ENCODE data around the gene FGF11. TPM values are rescaled to one million over a fixed set of nuclear protein-coding genes. Genes with fewer than 3 reads are reported as not detected.

Gene FGF11
- polyA plus RNA-seq, 3 donors from 2014 or later: not detected

GRCh38 chr17:7413346-7413985 is 25.8 kb upstream of the FGF11 start:
- Mint-ChIP-seq H3K4me3 (no peak overlapping the region), H3K9me3 (peaks cover 0 to 2% (median 0%) of the 10 kb centered on the region in 6 donors), H3K36me3 (no peaks in the 10 kb centered on the region), H3K4me1 (no peaks in the 10 kb centered on the region), H3K27ac (no peak overlapping the region), H3K27me3 (ENCODE audit: low read depth in 3 of 3) (peaks cover 0 to 7% (median 5%) of the 10 kb centered on the region in 3 donors)
- DNase-seq: no peak

DNA sequence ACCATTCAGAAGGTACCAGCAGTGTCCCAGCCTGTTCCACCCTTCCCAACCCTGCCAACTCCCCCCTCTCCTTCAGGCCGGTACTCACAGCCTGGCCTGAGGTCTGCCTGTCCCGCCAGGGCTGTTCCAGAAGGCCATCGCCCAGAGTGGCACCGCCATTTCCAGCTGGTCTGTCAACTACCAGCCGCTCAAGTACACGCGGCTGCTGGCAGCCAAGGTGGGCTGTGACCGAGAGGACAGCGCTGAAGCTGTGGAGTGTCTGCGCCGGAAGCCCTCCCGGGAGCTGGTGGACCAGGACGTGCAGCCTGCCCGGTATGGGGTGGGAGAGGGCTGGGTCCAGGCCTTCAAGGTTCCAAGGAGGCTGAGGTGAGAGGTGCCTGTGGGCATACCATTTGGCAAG is 24.5 kb upstream of the FGF11 start:
- no peaks in the 10 kb centered on the region for H3K4me1 Mint-ChIP-seq
- H3K27me3 Mint-ChIP-seq (ENCODE audit: low read depth in 3 of 3): peaks cover 0 to 9% (median 5%) of the 10 kb centered on the region in 3 donors
- no peaks in the 10 kb centered on the region for H3K36me3 Mint-ChIP-seq
- no peak for DNase-seq
- H3K9me3 Mint-ChIP-seq: peaks cover 0 to under 1% (median 0%) of the 10 kb centered on the region in 6 donors
- H3K27ac Mint-ChIP-seq: no peak overlapping the region
- H3K4me3 Mint-ChIP-seq: no peak overlapping the region

DNA sequence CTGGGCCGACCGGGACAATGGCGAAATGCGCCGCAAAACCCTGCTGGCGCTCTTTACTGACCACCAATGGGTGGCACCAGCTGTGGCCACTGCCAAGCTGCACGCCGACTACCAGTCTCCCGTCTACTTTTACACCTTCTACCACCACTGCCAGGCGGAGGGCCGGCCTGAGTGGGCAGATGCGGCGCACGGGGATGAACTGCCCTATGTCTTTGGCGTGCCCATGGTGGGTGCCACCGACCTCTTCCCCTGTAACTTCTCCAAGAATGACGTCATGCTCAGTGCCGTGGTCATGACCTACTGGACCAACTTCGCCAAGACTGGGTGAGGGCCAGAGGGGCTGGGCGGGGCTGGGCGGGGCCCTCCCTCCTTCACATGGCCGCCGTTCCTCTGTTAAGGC is 23.5 kb upstream of the FGF11 start:
- H3K27me3 Mint-ChIP-seq (ENCODE audit: low read depth in 3 of 3): peaks cover 0 to 5% (median 5%) of the 10 kb centered on the region in 3 donors
- DNase-seq: no peak
- no peak overlapping the region for H3K4me3 Mint-ChIP-seq
- H3K4me1 Mint-ChIP-seq: no peaks in the 10 kb centered on the region
- no peak overlapping the region for H3K27ac Mint-ChIP-seq
- H3K9me3 Mint-ChIP-seq: no peaks in the 10 kb centered on the region
- no peaks in the 10 kb centered on the region for H3K36me3 Mint-ChIP-seq

- Mint-ChIP-seq H3K4me3 (no peak overlapping the region), H3K27me3 (ENCODE audit: low read depth in 3 of 3) (peaks cover 0 to 5% (median 5%) of the 10 kb centered on the region in 3 donors), H3K27ac (no peak overlapping the region), H3K4me1 (no peaks in the 10 kb centered on the region), H3K36me3 (no peaks in the 10 kb centered on the region), H3K9me3 (no peaks in the 10 kb centered on the region)
- no peak for DNase-seq
These were observed 23.0 kb upstream of the FGF11 start for GRCh38 chr17:7416323-7416722.

DNA sequence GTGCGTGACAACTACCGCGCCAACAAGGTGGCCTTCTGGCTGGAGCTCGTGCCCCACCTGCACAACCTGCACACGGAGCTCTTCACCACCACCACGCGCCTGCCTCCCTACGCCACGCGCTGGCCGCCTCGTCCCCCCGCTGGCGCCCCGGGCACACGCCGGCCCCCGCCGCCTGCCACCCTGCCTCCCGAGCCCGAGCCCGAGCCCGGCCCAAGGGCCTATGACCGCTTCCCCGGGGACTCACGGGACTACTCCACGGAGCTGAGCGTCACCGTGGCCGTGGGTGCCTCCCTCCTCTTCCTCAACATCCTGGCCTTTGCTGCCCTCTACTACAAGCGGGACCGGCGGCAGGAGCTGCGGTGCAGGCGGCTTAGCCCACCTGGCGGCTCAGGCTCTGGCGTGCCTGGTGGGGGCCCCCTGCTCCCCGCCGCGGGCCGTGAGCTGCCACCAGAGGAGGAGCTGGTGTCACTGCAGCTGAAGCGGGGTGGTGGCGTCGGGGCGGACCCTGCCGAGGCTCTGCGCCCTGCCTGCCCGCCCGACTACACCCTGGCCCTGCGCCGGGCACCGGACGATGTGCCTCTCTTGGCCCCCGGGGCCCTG is 22.2 kb upstream of the FGF11 start:
- no peak overlapping the region for H3K4me3 Mint-ChIP-seq
- H3K9me3 Mint-ChIP-seq: no peaks in the 10 kb centered on the region
- H3K27ac Mint-ChIP-seq: no peak overlapping the region
- peaks cover 0 to 5% (median 3%) of the 10 kb centered on the region in 3 donors for H3K27me3 Mint-ChIP-seq (ENCODE audit: low read depth in 3 of 3)
- DNase-seq: no peak
- no peaks in the 10 kb centered on the region for H3K4me1 Mint-ChIP-seq
- H3K36me3 Mint-ChIP-seq: no peaks in the 10 kb centered on the region

DNA sequence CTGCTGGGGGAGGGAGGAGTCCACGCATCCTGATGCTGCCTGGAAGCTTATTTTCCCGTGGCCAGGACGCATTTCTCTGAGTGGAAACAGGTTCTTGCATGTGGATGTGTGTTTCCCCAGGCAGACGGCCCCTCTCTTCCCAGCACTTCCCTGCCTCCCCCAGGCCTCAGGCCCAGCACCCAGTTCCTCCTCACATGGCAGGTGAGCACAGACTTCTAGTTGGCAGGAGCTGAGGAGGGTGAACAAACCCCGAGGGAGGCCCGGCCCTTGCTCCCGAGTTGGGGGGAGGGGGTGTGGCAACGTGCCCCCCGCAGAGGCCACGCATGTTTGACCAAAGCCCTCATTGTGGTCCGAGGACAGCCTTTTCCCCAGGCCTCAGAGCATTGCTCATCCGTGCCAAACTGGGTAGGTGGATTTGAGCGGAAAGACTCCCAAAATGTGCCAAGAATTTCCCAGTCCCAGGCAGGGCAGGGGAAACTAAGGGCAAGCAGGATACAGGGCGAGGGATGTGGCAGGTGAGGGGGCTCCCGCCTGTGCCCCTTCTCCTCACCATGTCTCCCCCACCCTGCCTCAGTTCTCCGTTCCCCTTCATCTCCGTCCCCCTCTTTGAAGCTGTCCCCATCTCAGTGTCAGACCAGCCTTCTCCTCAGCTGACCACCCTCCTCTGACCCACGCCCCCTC is 20.7 kb upstream of the FGF11 start:
- Mint-ChIP-seq H3K27ac (no peak overlapping the region), H3K4me1 (no peaks in the 10 kb centered on the region)

GRCh38 chr17:7419819-7420610 is 19.3 kb upstream of the FGF11 start, which contains the start of gene SPEM1:
Gene SPEM1, plus strand, starts transcription at chr17:7420324. Its CDS starts 61 bp downstream, at chr17:7420385.
- no peaks in the 10 kb centered on the region for H3K9me3 Mint-ChIP-seq
- peaks cover 0 to 5% (median 2%) of the 10 kb centered on the region in 3 donors for H3K27me3 Mint-ChIP-seq (ENCODE audit: low read depth in 3 of 3)
- DNase-seq: no peak
- no peaks in the 10 kb centered on the region for H3K36me3 Mint-ChIP-seq
- H3K4me1 Mint-ChIP-seq: no peaks in the 10 kb centered on the region
- no peak within 1 kb of the TSS for H3K27ac Mint-ChIP-seq
- no peak within 1 kb of the TSS for H3K4me3 Mint-ChIP-seq

More for the DNA sequence above, 20.7 kb upstream of the FGF11 start:
- no peak overlapping the region for H3K4me3 Mint-ChIP-seq
- H3K36me3 Mint-ChIP-seq: no peaks in the 10 kb centered on the region
- peaks cover 0 to 5% (median 2%) of the 10 kb centered on the region in 3 donors for H3K27me3 Mint-ChIP-seq (ENCODE audit: low read depth in 3 of 3)
- H3K9me3 Mint-ChIP-seq: no peaks in the 10 kb centered on the region
- DNase-seq: no peak

DNA sequence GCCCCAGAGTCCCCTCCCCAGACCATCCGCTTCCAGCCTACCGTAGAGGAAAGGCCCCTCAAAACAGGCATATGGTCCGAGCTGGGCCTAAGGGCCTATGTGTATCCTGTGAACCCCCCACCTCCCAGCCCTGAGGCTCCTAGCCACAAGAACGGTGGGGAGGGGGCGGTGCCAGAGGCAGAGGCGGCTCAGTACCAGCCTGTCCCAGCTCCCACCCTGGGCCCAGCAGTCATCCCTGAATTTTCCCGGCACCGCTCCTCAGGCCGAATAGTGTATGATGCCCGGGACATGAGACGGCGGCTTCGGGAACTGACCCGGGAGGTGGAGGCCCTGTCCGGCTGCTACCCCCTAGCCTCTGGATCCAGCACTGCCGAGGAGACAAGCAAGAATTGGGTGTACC is 18.1 kb upstream of the FGF11 start:
- Mint-ChIP-seq H3K27ac (no peak overlapping the region), H3K36me3 (no peaks in the 10 kb centered on the region), H3K4me3 (no peak overlapping the region), H3K9me3 (no peaks in the 10 kb centered on the region), H3K4me1 (no peaks in the 10 kb centered on the region), H3K27me3 (ENCODE audit: low read depth in 3 of 3) (peaks cover 0 to 3% (median 0%) of the 10 kb centered on the region in 3 donors)
- DNase-seq: no peak

DNA sequence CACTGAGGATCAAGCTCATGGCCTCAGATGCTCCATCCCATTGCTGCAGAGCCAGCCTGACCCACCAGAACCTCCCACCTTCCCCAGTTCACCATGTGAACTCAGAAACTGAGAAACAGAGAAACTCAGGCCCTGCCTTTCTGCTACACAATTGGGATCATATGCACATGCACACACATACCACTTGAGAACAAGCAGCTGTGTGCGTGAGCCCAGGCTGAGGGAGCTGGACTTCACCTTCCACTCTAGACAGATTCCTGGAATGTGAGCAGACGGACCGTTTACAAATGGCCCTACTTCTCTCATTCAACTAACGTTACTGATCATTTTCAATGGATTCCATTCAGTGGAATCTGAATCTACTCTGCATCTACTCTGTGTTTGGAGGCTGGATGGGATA is 15.6 kb upstream of the FGF11 start:
- Mint-ChIP-seq H3K36me3 (no peaks in the 10 kb centered on the region), H3K4me1 (no peaks in the 10 kb centered on the region), H3K4me3 (no peak overlapping the region), H3K27me3 (ENCODE audit: low read depth in 3 of 3) (peaks cover 0 to 2% (median 0%) of the 10 kb centered on the region in 3 donors), H3K9me3 (no peaks in the 10 kb centered on the region), H3K27ac (no peak overlapping the region)
- no peak for DNase-seq

GRCh38 chr17:7425316-7425715 is 14.0 kb upstream of the FGF11 start, which contains the start of gene SPEM2:
Gene SPEM2, plus strand, starts transcription at chr17:7425616. Its CDS starts 73 bp downstream, at chr17:7425689.
- Mint-ChIP-seq H3K36me3 (no peaks in the 10 kb centered on the region), H3K27ac (peak within 1 kb of the TSS in 2 of 6 donors; percentile 23 to 25), H3K4me3 (no peak within 1 kb of the TSS), H3K27me3 (ENCODE audit: low read depth in 3 of 3) (no peaks in the 10 kb centered on the region), H3K9me3 (no peaks in the 10 kb centered on the region), H3K4me1 (no peaks in the 10 kb centered on the region)
- no peak for DNase-seq

DNA sequence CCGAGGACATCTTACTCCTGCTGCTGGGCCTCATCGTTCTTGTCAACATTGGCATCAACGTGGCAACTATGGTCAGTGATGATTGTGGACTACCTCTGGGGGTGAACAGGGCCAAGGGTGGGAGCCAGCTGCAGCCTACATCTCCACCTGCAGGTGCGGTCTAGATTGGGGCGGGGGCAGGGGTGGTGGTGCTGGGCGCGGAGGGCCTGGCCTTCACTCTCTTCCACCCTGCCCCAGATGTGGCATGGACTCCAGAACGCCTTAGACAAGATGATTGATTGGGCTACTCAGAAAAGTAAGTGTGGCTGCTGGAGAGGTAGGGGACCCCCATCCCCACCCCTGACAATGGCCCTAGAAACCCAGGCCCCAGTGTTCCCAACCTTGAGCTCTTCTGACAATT is 13.6 kb upstream of the FGF11 start:
- H3K9me3 Mint-ChIP-seq: no peaks in the 10 kb centered on the region
- H3K4me1 Mint-ChIP-seq: no peaks in the 10 kb centered on the region
- H3K27me3 Mint-ChIP-seq (ENCODE audit: low read depth in 3 of 3): no peaks in the 10 kb centered on the region
- no peak for DNase-seq
- no peak overlapping the region for H3K4me3 Mint-ChIP-seq
- H3K36me3 Mint-ChIP-seq: no peaks in the 10 kb centered on the region
- H3K27ac Mint-ChIP-seq: no peak overlapping the region

DNA sequence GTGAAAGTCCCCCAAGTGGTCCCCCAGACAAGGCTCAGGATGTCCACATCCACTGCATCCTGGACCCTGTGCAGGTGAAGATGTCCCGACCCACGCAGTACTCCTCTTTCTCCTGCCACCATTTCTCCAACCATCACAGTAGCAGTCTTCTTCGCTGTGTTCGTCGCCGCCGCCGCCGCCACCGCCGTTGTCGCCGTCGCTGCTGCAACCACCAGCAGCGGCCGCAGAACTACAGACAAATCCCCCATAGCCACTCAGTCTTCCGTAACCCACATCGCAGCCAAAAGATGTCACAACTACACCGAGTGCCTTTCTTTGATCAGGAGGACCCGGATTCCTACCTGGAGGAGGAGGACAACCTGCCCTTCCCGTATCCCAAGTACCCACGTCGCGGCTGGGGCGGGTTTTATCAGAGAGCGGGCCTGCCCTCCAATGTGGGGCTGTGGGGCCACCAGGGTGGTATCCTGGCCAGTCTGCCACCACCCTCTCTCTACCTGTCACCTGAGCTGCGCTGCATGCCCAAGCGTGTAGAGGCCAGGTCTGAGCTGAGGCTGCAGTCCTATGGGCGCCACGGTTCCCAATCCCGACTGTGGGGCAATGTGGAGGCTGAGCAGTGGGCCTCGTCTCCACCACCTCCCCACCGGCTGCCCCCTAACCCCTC is 13.0 kb upstream of the FGF11 start:
- no peak overlapping the region for H3K4me3 Mint-ChIP-seq
- no peaks in the 10 kb centered on the region for H3K36me3 Mint-ChIP-seq
- no peaks in the 10 kb centered on the region for H3K9me3 Mint-ChIP-seq
- H3K27me3 Mint-ChIP-seq (ENCODE audit: low read depth in 3 of 3): peaks cover 0 to under 1% (median 0%) of the 10 kb centered on the region in 3 donors
- no peaks in the 10 kb centered on the region for H3K4me1 Mint-ChIP-seq
- DNase-seq: no peak
- no peak overlapping the region for H3K27ac Mint-ChIP-seq

- H3K27me3 Mint-ChIP-seq (ENCODE audit: low read depth in 3 of 3): peaks cover 0 to 2% (median 0%) of the 10 kb centered on the region in 3 donors
- H3K27ac Mint-ChIP-seq: no peak overlapping the region
- no peak for DNase-seq
- H3K4me1 Mint-ChIP-seq: no peaks in the 10 kb centered on the region
- H3K36me3 Mint-ChIP-seq: no peaks in the 10 kb centered on the region
- no peak overlapping the region for H3K4me3 Mint-ChIP-seq
- no peaks in the 10 kb centered on the region for H3K9me3 Mint-ChIP-seq
These were observed 12.3 kb upstream of the FGF11 start for GRCh38 chr17:7426896-7427489.

Measured in immature natural killer cell (primary cell).